ENCODE results near the gene CENPH. TPM values are rescaled to one million over a fixed set of nuclear protein-coding genes. Genes with fewer than 3 reads are reported as not detected.
"Not testable (repeated sequence)": the region's sequence is repeated elsewhere in the genome, so short reads cannot be mapped to it uniquely, and the experiment has no call there.

Gene CENPH
- total and polyA plus RNA-seq, 4 donors = 0.33 to 14.6 (median 0.77) TPM

GRCh38 chr5:69252437-69252836, 63.1 kb downstream of the CENPH start:
- H3K36me3 ChIP-seq (ENCODE audit: control insufficient read depth in 4 of 4, insufficient read depth in 3 of 4, low read depth in 1 of 4, low read length in 3 of 4) = peaks cover 0 to 8% (median 6%) of the 10 kb centered on the region in 4 donors
- no peak for TF ChIP-seq RAD21 (IDR thresholded peaks at IDR 0.05)
- no peak for TF ChIP-seq HNF4G (IDR thresholded peaks at IDR 0.05)
- TF ChIP-seq HNF4A (conservative IDR thresholded peaks at IDR 0.05) = no peak
- no peak for TF ChIP-seq JUND (IDR thresholded peaks at IDR 0.05)
- TF ChIP-seq RXRA (IDR thresholded peaks at IDR 0.05) = no peak
- no peak for TF ChIP-seq REST (IDR thresholded peaks at IDR 0.05)
- H3K4me1 ChIP-seq (ENCODE audit: control insufficient read depth in 4 of 4, insufficient read depth in 4 of 4, low read length in 3 of 4) = no peaks in the 10 kb centered on the region
- H3K9me3 ChIP-seq (ENCODE audit: control insufficient read depth in 4 of 4, low read length in 3 of 4) = no peaks in the 10 kb centered on the region
- DNase-seq (ENCODE audit: low spot score) = no peak
- 92% methylated on average over 3 of the region's 3 CpGs for WGBS
- no peak overlapping the region for H3K4me3 ChIP-seq (ENCODE audit: low read depth in 1 of 3, low read length in 3 of 3)
- H3K27ac ChIP-seq (ENCODE audit: low read depth in 1 of 2, low read length in 2 of 2) = no peak overlapping the region
- no peaks in the 10 kb centered on the region for H3K27me3 ChIP-seq (ENCODE audit: control insufficient read depth in 4 of 4, insufficient read depth in 4 of 4, low read length in 3 of 4)
- no peak overlapping the region for H3K9ac ChIP-seq (ENCODE audit: low read depth in 1 of 2, low read length in 2 of 2)

- peaks cover 5 to 25% (median 15%) of the 10 kb centered on the region in 4 donors for H3K36me3 ChIP-seq (ENCODE audit: control insufficient read depth in 4 of 4, insufficient read depth in 3 of 4, low read depth in 1 of 4, low read length in 3 of 4)
- H3K9ac ChIP-seq (ENCODE audit: low read depth in 1 of 2, low read length in 2 of 2); H3K4me1 ChIP-seq (ENCODE audit: control insufficient read depth in 4 of 4, insufficient read depth in 4 of 4, low read length in 3 of 4); H3K9me3 ChIP-seq (ENCODE audit: control insufficient read depth in 4 of 4, low read length in 3 of 4); H3K27ac ChIP-seq (ENCODE audit: low read depth in 1 of 2, low read length in 2 of 2); H3K27me3 ChIP-seq (ENCODE audit: control insufficient read depth in 4 of 4, insufficient read depth in 4 of 4, low read length in 3 of 4); H3K4me3 ChIP-seq (ENCODE audit: low read depth in 1 of 3, low read length in 3 of 3); DNase-seq (ENCODE audit: low spot score): not testable (repeated sequence)
- WGBS = 98% methylated on average over 4 of the region's 4 CpGs
These were observed 66.6 kb downstream of the CENPH start for GRCh38 chr5:69255940-69256339.

- Histone ChIP-seq H3K9ac (ENCODE audit: low read depth in 1 of 2, low read length in 2 of 2) (no peak overlapping the region), H3K27me3 (ENCODE audit: control insufficient read depth in 4 of 4, insufficient read depth in 4 of 4, low read length in 3 of 4) (no peaks in the 10 kb centered on the region), H3K27ac (ENCODE audit: low read depth in 1 of 2, low read length in 2 of 2) (no peak overlapping the region), H3K9me3 (ENCODE audit: control insufficient read depth in 4 of 4, low read length in 3 of 4) (no peaks in the 10 kb centered on the region), H3K4me1 (ENCODE audit: control insufficient read depth in 4 of 4, insufficient read depth in 4 of 4, low read length in 3 of 4) (no peaks in the 10 kb centered on the region), H3K4me3 (ENCODE audit: low read depth in 1 of 3, low read length in 3 of 3) (no peak overlapping the region), H3K36me3 (ENCODE audit: control insufficient read depth in 4 of 4, insufficient read depth in 3 of 4, low read depth in 1 of 4, low read length in 3 of 4) (peaks cover 5 to 31% (median 20%) of the 10 kb centered on the region in 4 donors)
- 92% methylated on average over 1 of the region's 1 CpG for WGBS
- DNase-seq (ENCODE audit: low spot score) = no peak
- TF ChIP-seq YY1 (IDR thresholded peaks at IDR 0.05) (no peak), ZBTB33 (IDR thresholded peaks at IDR 0.05) (no peak), HNF4G (IDR thresholded peaks at IDR 0.05) (no peak), SP1 (IDR thresholded peaks at IDR 0.05) (no peak), CTCF (IDR thresholded peaks at IDR 0.05; ENCODE audit: low read depth, low read length, missing input control) (no peak), JUND (IDR thresholded peaks at IDR 0.05) (no peak), MAX (IDR thresholded peaks at IDR 0.05) (no peak), TAF1 (conservative IDR thresholded peaks at IDR 0.05) (no peak), RAD21 (IDR thresholded peaks at IDR 0.05) (no peak), EGR1 (IDR thresholded peaks at IDR 0.05; ENCODE audit: low read depth in 2 of 2) (no peak), HNF4A (conservative IDR thresholded peaks at IDR 0.05) (no peak), REST (IDR thresholded peaks at IDR 0.05) (no peak), NR2F2 (IDR thresholded peaks at IDR 0.05) (no peak), FOXA1 (IDR thresholded peaks at IDR 0.05) (no peak), ATF3 (IDR thresholded peaks at IDR 0.05) (no peak), FOXA2 (IDR thresholded peaks at IDR 0.05) (no peak), GABPA (IDR thresholded peaks at IDR 0.05 in 1 of 2, conservative IDR thresholded peaks at IDR 0.05 in 1 of 2) (no peak)
These were observed 68.2 kb downstream of the CENPH start for GRCh38 chr5:69257577-69257976.

All from liver (tissue), 9 donors.